HuH-7 (cell line): ENCODE measurements around the gene HOXD9.

Source experiments
- DNase-seq: peaks from one replicate; pipeline ENCODE4 v3.0.0; 2011; ENCODE audit warnings: low spot score

The HOXD9 gene

GRCh38 chr2:176085861-176086771, 36.4 kb upstream of the HOXD9 start:
- DNase-seq, result peak; percentile 89

- no peak for DNase-seq
Measured at GRCh38 chr2:176087330-176088047, 35.0 kb upstream of the HOXD9 start.

GRCh38 chr2:176088048-176088936, 34.2 kb upstream of the HOXD9 start:
- DNase-seq, result peak; percentile 96

- DNase-seq, result no peak
Measured at GRCh38 chr2:176088937-176089842, 33.3 kb upstream of the HOXD9 start.

GRCh38 chr2:176089843-176090395, 32.6 kb upstream of the HOXD9 start:
- no peak for DNase-seq

- DNase-seq, result no peak
Measured at GRCh38 chr2:176090862-176091261, 31.7 kb upstream of the HOXD9 start.

- no peak for DNase-seq
Measured at GRCh38 chr2:176091329-176092258, 30.9 kb upstream of the HOXD9 start.

GRCh38 chr2:176092270-176093144, 30.0 kb upstream of the HOXD9 start, which contains the start of gene HOXD13:
TSS of gene HOXD13 (plus strand) at chr2:176092721. CDS start at chr2:176092891, 170 bp downstream.
- no peak for DNase-seq

GRCh38 chr2:176093145-176093897, 29.2 kb upstream of the HOXD9 start:
- peak; percentile 62 for DNase-seq

GRCh38 chr2:176093898-176094249, 28.6 kb upstream of the HOXD9 start:
- no peak for DNase-seq

GRCh38 chr2:176094349-176094748, 28.2 kb upstream of the HOXD9 start:
- DNase-seq, result no peak

GRCh38 chr2:176095421-176095820, 27.1 kb upstream of the HOXD9 start:
- DNase-seq, result no peak

GRCh38 chr2:176096243-176096985, 26.1 kb upstream of the HOXD9 start:
- no peak for DNase-seq

GRCh38 chr2:176096986-176097819, 25.3 kb upstream of the HOXD9 start:
- DNase-seq, result peak; percentile 96

GRCh38 chr2:176097820-176098365, 24.6 kb upstream of the HOXD9 start:
- DNase-seq, result no peak
